ENCODE data around the gene TMEM186.

Gene TMEM186

GRCh38 chr16:8832717-8833105 lies 35.3 kb upstream of the TMEM186 start:
- H3K4me3 ChIP-seq (ENCODE audit: low read depth, low read length), result no peak overlapping the region
- peaks cover 38% of the 10 kb centered on the region for H3K36me3 ChIP-seq (replicated peaks)
- TF ChIP-seq, protein P1, sequence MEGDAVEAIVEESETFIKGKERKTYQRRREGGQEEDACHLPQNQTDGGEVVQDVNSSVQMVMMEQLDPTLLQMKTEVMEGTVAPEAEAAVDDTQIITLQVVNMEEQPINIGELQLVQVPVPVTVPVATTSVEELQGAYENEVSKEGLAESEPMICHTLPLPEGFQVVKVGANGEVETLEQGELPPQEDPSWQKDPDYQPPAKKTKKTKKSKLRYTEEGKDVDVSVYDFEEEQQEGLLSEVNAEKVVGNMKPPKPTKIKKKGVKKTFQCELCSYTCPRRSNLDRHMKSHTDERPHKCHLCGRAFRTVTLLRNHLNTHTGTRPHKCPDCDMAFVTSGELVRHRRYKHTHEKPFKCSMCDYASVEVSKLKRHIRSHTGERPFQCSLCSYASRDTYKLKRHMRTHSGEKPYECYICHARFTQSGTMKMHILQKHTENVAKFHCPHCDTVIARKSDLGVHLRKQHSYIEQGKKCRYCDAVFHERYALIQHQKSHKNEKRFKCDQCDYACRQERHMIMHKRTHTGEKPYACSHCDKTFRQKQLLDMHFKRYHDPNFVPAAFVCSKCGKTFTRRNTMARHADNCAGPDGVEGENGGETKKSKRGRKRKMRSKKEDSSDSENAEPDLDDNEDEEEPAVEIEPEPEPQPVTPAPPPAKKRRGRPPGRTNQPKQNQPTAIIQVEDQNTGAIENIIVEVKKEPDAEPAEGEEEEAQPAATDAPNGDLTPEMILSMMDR (IDR thresholded peaks at IDR 0.05; ENCODE audit: low read depth, low read length, missing control alignments), result no peak
- H3K27me3 ChIP-seq (replicated peaks), result no peaks in the 10 kb centered on the region
- DNase-seq, result no peak
- H3K27ac ChIP-seq, result no peak overlapping the region
- in situ Hi-C loops (cut with HindIII; ENCODE audit: low pct_ligation_motif_present, low sequenced_read_pairs), result no loop called here

DNA sequence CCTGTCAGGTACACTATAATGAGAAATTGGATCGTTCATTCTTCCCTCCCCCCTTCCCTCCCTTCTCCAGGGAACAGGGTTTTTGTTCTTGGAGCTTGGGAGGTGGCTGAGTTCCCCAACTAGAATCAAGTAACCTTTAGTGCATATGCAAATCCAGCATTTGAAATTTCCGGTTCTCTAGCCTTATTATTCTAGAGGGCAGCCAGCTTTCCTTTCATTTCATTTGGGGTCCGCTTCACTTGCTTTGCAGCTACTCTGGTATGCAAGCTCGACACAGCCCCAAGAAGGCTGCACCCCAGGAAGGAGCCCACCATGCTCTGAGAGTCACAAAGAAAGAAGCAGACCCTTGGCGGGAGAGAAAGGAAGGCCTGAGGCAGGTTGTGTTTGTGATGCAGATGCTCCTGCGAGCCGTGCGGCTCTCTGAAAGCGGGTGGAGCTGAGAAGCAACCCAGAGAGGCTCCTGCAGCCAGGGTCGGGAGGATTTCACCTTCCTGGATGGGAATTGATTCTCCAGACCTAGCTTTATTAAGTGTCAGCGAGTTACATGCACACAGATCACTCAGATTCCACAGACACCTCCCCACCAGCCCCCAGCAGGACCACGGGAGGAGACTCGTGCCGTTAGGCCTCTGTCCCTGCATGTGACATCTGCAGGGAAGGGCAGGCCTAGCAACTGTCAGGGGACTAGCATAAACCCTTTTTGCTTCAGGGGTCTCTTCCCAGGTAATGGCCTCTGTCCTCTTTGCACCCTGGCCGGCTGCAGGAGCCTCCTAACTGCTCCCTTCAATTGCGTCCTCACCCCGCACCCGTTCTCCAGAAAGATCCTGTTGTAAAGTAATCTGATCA lies 34.7 kb upstream of the TMEM186 start:
- no peak for DNase-seq
- in situ Hi-C loops (cut with HindIII; ENCODE audit: low pct_ligation_motif_present, low sequenced_read_pairs), result no loop called here
- TF ChIP-seq, protein P1 (IDR thresholded peaks at IDR 0.05; ENCODE audit: low read depth, low read length, missing control alignments), result no peak
- H3K27ac ChIP-seq, result no peak overlapping the region
- H3K27me3 ChIP-seq (replicated peaks), result no peaks in the 10 kb centered on the region
- no peak overlapping the region for H3K4me3 ChIP-seq (ENCODE audit: low read depth, low read length)
- peaks cover 38% of the 10 kb centered on the region for H3K36me3 ChIP-seq (replicated peaks)

- no peak for DNase-seq
- Histone ChIP-seq H3K4me3 (ENCODE audit: low read depth, low read length) (no peak overlapping the region), H3K27ac (no peak overlapping the region), H3K27me3 (replicated peaks) (no peaks in the 10 kb centered on the region), H3K36me3 (replicated peaks) (peaks cover 42% of the 10 kb centered on the region)
- in situ Hi-C loops (cut with HindIII; ENCODE audit: low pct_ligation_motif_present, low sequenced_read_pairs), result no loop called here
- TF ChIP-seq, protein P1 (IDR thresholded peaks at IDR 0.05; ENCODE audit: low read depth, low read length, missing control alignments), result no peak
Measured at GRCh38 chr16:8831450-8831849, 34.0 kb upstream of the TMEM186 start.

GRCh38 chr16:8828541-8829165 lies 31.2 kb upstream of the TMEM186 start:
- TF ChIP-seq, protein P1 (IDR thresholded peaks at IDR 0.05; ENCODE audit: low read depth, low read length, missing control alignments), result no peak
- in situ Hi-C loops (cut with HindIII; ENCODE audit: low pct_ligation_motif_present, low sequenced_read_pairs), result no loop called here
- no peak overlapping the region for H3K27ac ChIP-seq

DNA sequence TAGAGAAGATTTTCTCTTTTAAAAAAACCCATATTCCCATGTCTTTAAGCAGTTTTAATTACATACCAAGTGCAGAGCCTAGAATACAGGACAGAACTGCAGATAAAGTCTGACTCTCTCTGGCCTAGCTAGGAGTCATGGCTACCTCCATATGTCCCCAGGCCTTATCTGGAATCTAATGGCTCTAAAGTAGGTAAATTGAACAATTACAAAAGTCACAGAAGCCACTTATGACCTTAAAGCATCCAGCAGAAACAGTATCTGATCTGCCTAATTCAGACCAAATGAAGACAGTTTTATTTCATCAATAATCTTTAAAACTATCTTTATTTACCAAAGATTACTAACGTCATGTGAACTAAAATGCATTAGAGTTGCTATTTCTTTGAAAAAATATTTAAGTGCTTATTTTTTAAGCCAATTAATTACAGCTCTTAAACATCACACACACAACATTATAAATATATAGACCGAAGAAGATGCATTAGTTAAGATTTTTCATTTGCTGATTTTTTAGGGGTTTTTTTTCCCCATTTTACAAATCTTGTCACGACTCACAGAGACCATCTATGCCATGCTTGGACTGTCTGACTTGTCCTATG lies 28.9 kb upstream of the TMEM186 start:
- H3K27ac ChIP-seq, result no peak overlapping the region
- TF ChIP-seq, protein P1 (IDR thresholded peaks at IDR 0.05; ENCODE audit: low read depth, low read length, missing control alignments), result no peak
- in situ Hi-C loops (cut with HindIII; ENCODE audit: low pct_ligation_motif_present, low sequenced_read_pairs), result no loop called here
- no peak for DNase-seq
- no peaks in the 10 kb centered on the region for H3K27me3 ChIP-seq (replicated peaks)
- H3K36me3 ChIP-seq (replicated peaks), result peaks cover 55% of the 10 kb centered on the region
- no peak overlapping the region for H3K4me3 ChIP-seq (ENCODE audit: low read depth, low read length)

More at GRCh38 chr16:8828541-8829165, 31.2 kb upstream of the TMEM186 start:
- H3K27me3 ChIP-seq (replicated peaks), result no peaks in the 10 kb centered on the region
- DNase-seq, result no peak
- H3K36me3 ChIP-seq (replicated peaks), result peaks cover 51% of the 10 kb centered on the region
- no peak overlapping the region for H3K4me3 ChIP-seq (ENCODE audit: low read depth, low read length)

Measured in brain microvascular endothelial cell (primary cell).